OCI-LY3 (cell line): ENCODE data around the gene SIRT4.

Experiments used
- EZH2phosphoT487 ChIP-seq: fragments of 200-600 bp; shearing (Covaris generic); IDR thresholded peaks from 2 replicates; pipeline ENCODE4 v1.6.1; 2018; ENCODE audit warnings: antibody characterized with exemption, mixed run types, low read depth
- TF ChIP-seq, protein P1 (sequence below): fragments of 200-600, 300-600 bp; sonication (generic); IDR thresholded peaks from 2 replicates; pipeline ENCODE4 v1.5.1; 2014; ENCODE audit warnings: antibody characterized with exemption, low read length, low read depth

DNA sequence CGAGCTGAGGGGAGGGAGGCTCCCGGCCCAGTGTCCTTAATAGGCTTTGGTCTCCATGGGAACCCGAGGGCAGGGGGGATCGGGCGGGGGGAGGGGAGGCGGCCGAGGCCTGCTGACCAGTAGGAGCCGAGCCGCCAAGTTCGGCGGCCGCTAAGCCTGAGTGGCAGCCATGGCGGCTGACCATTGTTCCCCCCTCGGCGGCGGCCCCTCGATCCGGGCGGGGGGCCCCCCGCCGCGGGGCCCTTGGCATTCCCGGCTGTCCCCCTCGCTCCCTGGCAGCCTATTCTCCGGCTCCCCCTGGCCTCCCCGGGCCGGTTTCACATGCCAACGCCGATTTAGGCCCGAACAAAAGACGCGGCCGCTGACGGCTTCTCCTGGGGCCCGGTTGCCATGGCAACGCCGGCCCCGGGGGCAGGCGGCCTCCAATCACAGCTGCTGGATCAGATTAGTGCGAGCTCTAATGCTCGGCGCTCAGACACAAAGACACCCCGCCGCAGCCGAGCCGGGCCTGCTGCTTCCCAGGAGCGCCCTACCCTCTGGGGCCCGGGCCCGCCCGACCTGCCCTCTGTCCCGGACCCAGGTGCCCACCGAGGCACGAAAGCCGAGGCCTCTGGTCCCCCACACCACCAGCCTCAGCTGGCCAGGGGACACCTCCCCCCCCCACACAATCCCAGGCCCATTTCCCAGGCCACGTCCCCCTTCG, 59.5 kb downstream of the SIRT4 start:
- TF ChIP-seq, protein P1, sequence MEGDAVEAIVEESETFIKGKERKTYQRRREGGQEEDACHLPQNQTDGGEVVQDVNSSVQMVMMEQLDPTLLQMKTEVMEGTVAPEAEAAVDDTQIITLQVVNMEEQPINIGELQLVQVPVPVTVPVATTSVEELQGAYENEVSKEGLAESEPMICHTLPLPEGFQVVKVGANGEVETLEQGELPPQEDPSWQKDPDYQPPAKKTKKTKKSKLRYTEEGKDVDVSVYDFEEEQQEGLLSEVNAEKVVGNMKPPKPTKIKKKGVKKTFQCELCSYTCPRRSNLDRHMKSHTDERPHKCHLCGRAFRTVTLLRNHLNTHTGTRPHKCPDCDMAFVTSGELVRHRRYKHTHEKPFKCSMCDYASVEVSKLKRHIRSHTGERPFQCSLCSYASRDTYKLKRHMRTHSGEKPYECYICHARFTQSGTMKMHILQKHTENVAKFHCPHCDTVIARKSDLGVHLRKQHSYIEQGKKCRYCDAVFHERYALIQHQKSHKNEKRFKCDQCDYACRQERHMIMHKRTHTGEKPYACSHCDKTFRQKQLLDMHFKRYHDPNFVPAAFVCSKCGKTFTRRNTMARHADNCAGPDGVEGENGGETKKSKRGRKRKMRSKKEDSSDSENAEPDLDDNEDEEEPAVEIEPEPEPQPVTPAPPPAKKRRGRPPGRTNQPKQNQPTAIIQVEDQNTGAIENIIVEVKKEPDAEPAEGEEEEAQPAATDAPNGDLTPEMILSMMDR: no peak
- no peak for TF ChIP-seq EZH2phosphoT487
